H9 (cell line): ENCODE data around the gene PPARD. TPM values are rescaled to one million over a fixed set of nuclear protein-coding genes. Genes with fewer than 3 reads are reported as not detected.

ENCODE experiments used
- DNase-seq: peaks from one replicate; pipeline ENCODE4 v3.0.0-alpha.2; 2017
- H2AFZ ChIP-seq: one replicate; pipeline ENCODE4 v1.6.1; 2013; ENCODE audit warnings: mild to moderate bottlenecking, low read length, control low read depth, moderate library complexity
- H2AK5ac ChIP-seq: 2 replicates; pipeline ENCODE4 v1.6.1; 2013; ENCODE audit warnings: low read length, control low read depth, mixed read lengths; ENCODE audit not compliant: insufficient read length
- H2BK120ac ChIP-seq: one replicate; pipeline ENCODE4 v1.6.1; 2013; ENCODE audit warnings: low read depth, mild to moderate bottlenecking, low read length, control low read depth, inconsistent platforms; ENCODE audit not compliant: poor library complexity, severe bottlenecking
- H2BK12ac ChIP-seq: 2 replicates; pipeline ENCODE4 v1.6.1; 2013; ENCODE audit warnings: low read length, control low read depth, mixed read lengths, low read depth; ENCODE audit not compliant: insufficient read length
- H2BK15ac ChIP-seq: 2 replicates; pipeline ENCODE4 v1.6.1; 2013; ENCODE audit warnings: low read depth, low read length, control low read depth
- H2BK20ac ChIP-seq: one replicate; pipeline ENCODE4 v1.6.1; 2013; ENCODE audit warnings: low read depth, mild to moderate bottlenecking, low read length, control low read depth, inconsistent platforms; ENCODE audit not compliant: poor library complexity, severe bottlenecking
- H2BK5ac ChIP-seq: 2 replicates; pipeline ENCODE4 v1.6.1; 2013; ENCODE audit warnings: low read length, control low read depth, mixed read lengths; ENCODE audit not compliant: insufficient read length
- H3K14ac ChIP-seq: 2 replicates; pipeline ENCODE4 v1.6.1; 2013; ENCODE audit warnings: low read length, control low read depth; ENCODE audit not compliant: insufficient read depth
- H3K18ac ChIP-seq: 2 replicates; pipeline ENCODE4 v1.6.1; 2013; ENCODE audit warnings: low read depth, mild to moderate bottlenecking, mixed read lengths, low read length, control low read depth; ENCODE audit not compliant: insufficient read length
- H3K23ac ChIP-seq: 2 replicates; pipeline ENCODE4 v1.6.1; 2013; ENCODE audit warnings: low read length, control low read depth, mixed read lengths, low read depth; ENCODE audit not compliant: insufficient read length
- H3K23me2 ChIP-seq: 2 replicates; pipeline ENCODE4 v1.6.1; 2013; ENCODE audit warnings: low read depth, mild to moderate bottlenecking, mixed read lengths, low read length, control low read depth; ENCODE audit not compliant: insufficient read length, poor library complexity, severe bottlenecking
- H3K27ac ChIP-seq: 2 replicates; pipeline ENCODE4 v1.5.1; 2013; ENCODE audit warnings: low read length, control low read depth, mixed read lengths, low read depth; ENCODE audit not compliant: insufficient read length
- H3K27me3 ChIP-seq: 2 replicates; pipeline ENCODE4 v1.6.1; 2013; ENCODE audit warnings: low read length, control low read depth, inconsistent platforms; ENCODE audit not compliant: insufficient read depth
- H3K4ac ChIP-seq: 2 replicates; pipeline ENCODE4 v1.6.1; 2013; ENCODE audit warnings: low read depth, mild to moderate bottlenecking, control low read depth, inconsistent platforms, low read length, moderate library complexity
- H3K4me1 ChIP-seq: 2 replicates; pipeline ENCODE4 v1.6.1; 2013; ENCODE audit warnings: low read length, control low read depth, inconsistent platforms; ENCODE audit not compliant: insufficient read depth
- H3K4me2 ChIP-seq: 2 replicates; pipeline ENCODE4 v1.6.1; 2013; ENCODE audit warnings: low read length, control low read depth, mixed read lengths; ENCODE audit not compliant: insufficient read length, insufficient read depth
- H3K56ac ChIP-seq: 2 replicates; pipeline ENCODE4 v1.6.1; 2013; ENCODE audit warnings: low read depth, mild to moderate bottlenecking, mixed read lengths, low read length, control low read depth; ENCODE audit not compliant: insufficient read length
- H3K79me1 ChIP-seq: 2 replicates; pipeline ENCODE4 v1.6.1; 2013; ENCODE audit warnings: low read depth, mild to moderate bottlenecking, moderate library complexity, low read length, control low read depth, inconsistent platforms; ENCODE audit not compliant: insufficient read depth, poor library complexity, severe bottlenecking
- H3K79me2 ChIP-seq: 2 replicates; pipeline ENCODE4 v1.6.1; 2013; ENCODE audit warnings: low read length, control low read depth, inconsistent platforms; ENCODE audit not compliant: insufficient read depth
- H3K9ac ChIP-seq: 2 replicates; pipeline ENCODE4 v1.6.1; 2013; ENCODE audit warnings: low read length, control low read depth, mixed read lengths; ENCODE audit not compliant: insufficient read length; ENCODE audit errors: extremely low read depth
- H3K9me3 ChIP-seq: one replicate; pipeline ENCODE4 v1.6.1; 2013; ENCODE audit warnings: low read depth, low read length, inconsistent platforms; ENCODE audit not compliant: control insufficient read depth
- H3T11ph ChIP-seq: one replicate; pipeline ENCODE4 v1.6.1; 2013; ENCODE audit warnings: mild to moderate bottlenecking, low read length, control low read depth, inconsistent platforms
- H4K20me1 ChIP-seq: one replicate; pipeline ENCODE4 v1.6.1; 2013; ENCODE audit not compliant: control insufficient read depth, insufficient read length, insufficient read depth
- H4K5ac ChIP-seq: 2 replicates; pipeline ENCODE4 v1.6.1; 2013; ENCODE audit warnings: low read depth, mild to moderate bottlenecking, mixed read lengths, low read length, control low read depth; ENCODE audit not compliant: insufficient read length
- H4K8ac ChIP-seq: replicated peaks from 2 replicates; pipeline ENCODE4 v1.6.1; 2013; ENCODE audit warnings: low read length, control low read depth, mixed read lengths, low read depth; ENCODE audit not compliant: insufficient read length
- H4K91ac ChIP-seq: 2 replicates; pipeline ENCODE4 v1.6.1; 2013; ENCODE audit warnings: low read depth, mild to moderate bottlenecking, moderate library complexity, mixed read lengths, low read length, control low read depth; ENCODE audit not compliant: insufficient read length
- H3K27ac Mint-ChIP-seq, 3 experiments: 2 replicates in 2 of 3; 3 replicates in 1 of 3; pipeline ENCODE4 v1.8.0; 2020 to 2021; ENCODE audit warnings: mixed read lengths in 3 of 3, mild to moderate bottlenecking in 1 of 3, moderate library complexity in 1 of 3
- H3K27me3 Mint-ChIP-seq: 2 replicates; pipeline ENCODE4 v1.8.0; 2021; ENCODE audit warnings: low read depth, mild to moderate bottlenecking, moderate library complexity, mixed read lengths
- H3K36me3 Mint-ChIP-seq, 3 experiments: 2 replicates in 2 of 3; 3 replicates in 1 of 3; pipeline ENCODE4 v1.8.0; 2020 to 2021; ENCODE audit warnings: low read depth in 3 of 3, mixed read lengths in 3 of 3; ENCODE audit not compliant: insufficient read depth in 1 of 3
- H3K4me1 Mint-ChIP-seq, 2 experiments: 2 replicates each; pipeline ENCODE4 v1.8.0; 2020; ENCODE audit warnings: mixed read lengths in 2 of 2
- H3K4me3 Mint-ChIP-seq, 2 experiments: 2 replicates in 1 of 2; 3 replicates in 1 of 2; pipeline ENCODE4 v1.8.0; 2020 to 2021; ENCODE audit warnings: mild to moderate bottlenecking in 2 of 2, mixed read lengths in 2 of 2, moderate library complexity in 1 of 2
- H3K9me3 Mint-ChIP-seq, 2 experiments: 2 replicates in 1 of 2; 3 replicates in 1 of 2; pipeline ENCODE4 v1.8.0; 2020; ENCODE audit warnings: mild to moderate bottlenecking in 2 of 2, mixed read lengths in 2 of 2, moderate library complexity in 1 of 2
- CTCF ChIP-seq: fragments of 200-600 bp; sonication (generic); conservative IDR thresholded peaks from 3 replicates; pipeline ENCODE4 v1.8.0; 2021; ENCODE audit warnings: antibody characterized with exemption, mild to moderate bottlenecking
- WGBS: extraction: QIAGEN DNeasy Blood & Tissue Kit; methylation state at CpG from one replicate; pipeline ENCODE4 v1.1.7; 2013; ENCODE audit warnings: missing lambda C conversion rate, low lambda C conversion rate, mixed read lengths; ENCODE audit not compliant: insufficient read length; ENCODE audit errors: extremely low coverage; 5-methylcytosine and 5-hydroxymethylcytosine counted together
- total RNA-seq: library from RNA; stranded (reverse); gene quantifications from 2 replicates; pipeline ENCODE4 v1.2.1, GENCODE V29; 2021

PPARD gene
- total RNA-seq, 1 experiment from 2014 or later, result 11.7 TPM

GRCh38 chr6:35354361-35355135 is 12.2 kb downstream of the PPARD start:
- H3K4ac ChIP-seq, result no peak overlapping the region
- H3K4me2 ChIP-seq, result no peak overlapping the region
- Mint-ChIP-seq H3K4me1 (peaks cover 2 to 6% of the 10 kb centered on the region in 2 experiments), H3K27ac (peak overlapping the region in 2 of 3 experiments; percentile 14 to 53; a peak in 2 of 7 replicates), H3K36me3 (peaks cover 28 to 58% (median 53%) of the 10 kb centered on the region in 3 experiments), H3K9me3 (no peaks in the 10 kb centered on the region), H3K27me3 (no peaks in the 10 kb centered on the region), H3K4me3 (no peak overlapping the region)
- no peak overlapping the region for H2BK15ac ChIP-seq
- no peak overlapping the region for H2BK20ac ChIP-seq
- no peak overlapping the region for H2AFZ ChIP-seq
- H3K4me1 ChIP-seq, result no peaks in the 10 kb centered on the region
- H3K27me3 ChIP-seq, result no peaks in the 10 kb centered on the region
- no peaks in the 10 kb centered on the region for H3K79me1 ChIP-seq
- no peak overlapping the region for H2AK5ac ChIP-seq
- no peak overlapping the region for H2BK5ac ChIP-seq
- no peaks in the 10 kb centered on the region for H3K23me2 ChIP-seq
- H4K91ac ChIP-seq, result no peak overlapping the region
- no peak overlapping the region for H3K27ac ChIP-seq
- no peak overlapping the region for H3K56ac ChIP-seq
- no peaks in the 10 kb centered on the region for H4K20me1 ChIP-seq
- H3K18ac ChIP-seq, result no peak overlapping the region
- no peak overlapping the region for H4K5ac ChIP-seq
- WGBS, result no CpG with 5 or more reads among the region's 13 CpGs
- H3K14ac ChIP-seq, result no peak overlapping the region
- no peak overlapping the region for H2BK120ac ChIP-seq
- H3K9me3 ChIP-seq, result no peaks in the 10 kb centered on the region
- H4K8ac ChIP-seq, result no peak overlapping the region
- H2BK12ac ChIP-seq, result no peak overlapping the region
- no peak overlapping the region for H3K23ac ChIP-seq
- H3T11ph ChIP-seq, result no peak overlapping the region
- H3K9ac ChIP-seq, result no peak overlapping the region
- no peak for TF ChIP-seq CTCF
- no peaks in the 10 kb centered on the region for H3K79me2 ChIP-seq
- no peak for DNase-seq
